CD4-positive, CD25-positive, alpha-beta regulatory T cell (primary cell): ENCODE results near the gene R3HCC1L. TPM values are rescaled to one million over a fixed set of nuclear protein-coding genes. Genes with fewer than 3 reads are reported as not detected.
"Not testable (repeated sequence)": the region's sequence is repeated elsewhere in the genome, so short reads cannot be mapped to it uniquely, and the experiment has no call there.

Experiments used
- ATAC-seq, 2 donors: fragments of 150-1000 bp; cut with Tn5 transposase; one replicate each; pipeline ENCODE4 v1.10.0; 2021; ENCODE audit warnings: low read depth in 2 of 2, moderate number of reproducible peaks in 2 of 2, moderate library complexity in 1 of 2
- DNase-seq, 3 donors: peaks; one replicate each; pipeline versions ENCODE4 v3.0.0 to v3.0.0-alpha.2; 2012 to 2022; ENCODE audit warnings: mixed read lengths in 1 of 3
- H3K27ac ChIP-seq: one replicate; pipeline ENCODE4 v1.7.0; 2013; ENCODE audit warnings: mild to moderate bottlenecking, low read length; ENCODE audit not compliant: insufficient read depth, poor library complexity, severe bottlenecking
- H3K27me3 ChIP-seq: one replicate; pipeline ENCODE4 v1.7.0; 2013; ENCODE audit warnings: low read length; ENCODE audit not compliant: control insufficient read depth, insufficient read depth
- H3K36me3 ChIP-seq: one replicate; pipeline ENCODE4 v1.7.0; 2013; ENCODE audit warnings: mild to moderate bottlenecking, low read length, moderate library complexity; ENCODE audit not compliant: control insufficient read depth, insufficient read depth
- H3K4me1 ChIP-seq: 2 replicates; pipeline ENCODE4 v1.7.0; 2013; ENCODE audit warnings: mild to moderate bottlenecking, low read length; ENCODE audit not compliant: insufficient read depth, control insufficient read depth, poor library complexity, severe bottlenecking
- H3K4me3 ChIP-seq: one replicate; pipeline ENCODE4 v1.7.0; 2013; ENCODE audit warnings: low read depth, mild to moderate bottlenecking, low read length, moderate library complexity
- H3K9me3 ChIP-seq, 2 experiments: 1 replicate in 1 of 2; 2 replicates in 1 of 2; pipeline ENCODE4 v1.7.0; 2013; ENCODE audit warnings: low read length in 2 of 2, mild to moderate bottlenecking in 1 of 2, moderate library complexity in 1 of 2; ENCODE audit not compliant: control insufficient read depth in 2 of 2
- H3K27ac Mint-ChIP-seq, 3 donors: one replicate each; pipeline ENCODE4 v1.8.0; 2020 to 2022; ENCODE audit warnings: mild to moderate bottlenecking in 3 of 3, mixed read lengths in 3 of 3, moderate library complexity in 2 of 3
- H3K27me3 Mint-ChIP-seq: one replicate; pipeline ENCODE4 v1.8.0; 2022; ENCODE audit warnings: mild to moderate bottlenecking, mixed read lengths
- H3K36me3 Mint-ChIP-seq: one replicate; pipeline ENCODE4 v1.8.0; 2020; ENCODE audit warnings: mixed read lengths
- H3K4me1 Mint-ChIP-seq, 4 donors: one replicate each; pipeline ENCODE4 v1.8.0; 2020 to 2022; ENCODE audit warnings: mixed read lengths in 4 of 4, mild to moderate bottlenecking in 1 of 4
- H3K4me3 Mint-ChIP-seq, 4 donors: one replicate each; pipeline ENCODE4 v1.8.0; 2020 to 2022; ENCODE audit warnings: mild to moderate bottlenecking in 4 of 4, mixed read lengths in 4 of 4, moderate library complexity in 3 of 4
- H3K9me3 Mint-ChIP-seq, 7 donors: one replicate each; pipeline ENCODE4 v1.8.0; 2020 to 2022; ENCODE audit warnings: mixed read lengths in 7 of 7, mild to moderate bottlenecking in 3 of 7, moderate library complexity in 2 of 7
- polyA plus RNA-seq, 4 donors: library from polyadenylated mRNA; unstranded; fragments of 300-500 nt; fragmentation: Illumina TruSeq; gene quantifications; one replicate each; pipeline ENCODE4 v1.2.3, GENCODE V29; 2021
- total RNA-seq: library from RNA; stranded (reverse); gene quantifications from one replicate; pipeline ENCODE4 v1.2.3, GENCODE V29; 2022

The R3HCC1L gene
- total and polyA plus RNA-seq, 5 donors from 2014 or later: 10.4 to 29.7 (median 13.3) TPM

GRCh38 chr10:98217801-98218200 is 83.3 kb downstream of the R3HCC1L start:
- Histone ChIP-seq H3K27ac (no peak overlapping the region), H3K36me3 (peaks cover 15% of the 10 kb centered on the region), H3K9me3 (peaks cover 8 to 13% of the 10 kb centered on the region in 2 experiments), H3K27me3 (no peaks in the 10 kb centered on the region), H3K4me1 (no peaks in the 10 kb centered on the region), H3K4me3 (no peak overlapping the region)
- H3K36me3 Mint-ChIP-seq: peaks cover 43% of the 10 kb centered on the region
- H3K27ac Mint-ChIP-seq: no peak overlapping the region
- no peak overlapping the region for H3K4me3 Mint-ChIP-seq
- no peaks in the 10 kb centered on the region for H3K27me3 Mint-ChIP-seq
- peaks cover 23 to 37% (median 31%) of the 10 kb centered on the region in 4 donors for H3K4me1 Mint-ChIP-seq
- H3K9me3 Mint-ChIP-seq: peaks cover 6 to 27% (median 10%) of the 10 kb centered on the region in 7 donors
- ATAC-seq (no peak), DNase-seq (no peak)

GRCh38 chr10:98223874-98224273 is 89.4 kb downstream of the R3HCC1L start:
- Mint-ChIP-seq H3K36me3 (peaks cover 40% of the 10 kb centered on the region), H3K27me3 (no peaks in the 10 kb centered on the region), H3K4me1 (peaks cover 11 to 23% (median 16%) of the 10 kb centered on the region in 4 donors), H3K9me3 (peaks cover 4 to 18% (median 9%) of the 10 kb centered on the region in 7 donors), H3K4me3 (peak overlapping the region in 1 of 4 donors; percentile 13), H3K27ac (no peak overlapping the region)
- Histone ChIP-seq H3K9me3 (peaks cover 8 to 12% of the 10 kb centered on the region in 2 experiments), H3K27ac (no peak overlapping the region), H3K4me1 (no peaks in the 10 kb centered on the region), H3K27me3 (no peaks in the 10 kb centered on the region), H3K36me3 (peaks cover 8% of the 10 kb centered on the region), H3K4me3 (no peak overlapping the region)
- DNase-seq: no peak
- ATAC-seq: no peak

DNA sequence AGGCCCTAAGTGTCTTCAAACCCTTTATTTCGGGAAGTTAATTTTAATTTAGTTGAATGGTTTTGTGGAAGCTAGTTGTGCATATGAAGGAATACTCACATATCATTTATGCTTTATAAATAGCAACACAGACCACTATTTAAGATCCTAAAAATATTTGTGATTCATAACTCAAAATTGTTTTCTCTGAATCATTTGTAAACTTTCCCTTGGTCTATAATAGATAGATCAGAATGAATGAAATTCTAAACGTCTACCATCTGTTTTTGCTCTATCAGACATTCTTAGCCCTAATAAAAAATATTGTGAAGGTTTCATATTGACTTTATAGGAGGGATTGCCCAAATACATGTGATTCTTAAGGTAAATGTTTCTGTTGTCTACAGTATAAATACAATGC is 90.1 kb downstream of the R3HCC1L start:
- Histone ChIP-seq H3K4me1 (no peaks in the 10 kb centered on the region), H3K27me3 (no peaks in the 10 kb centered on the region), H3K4me3 (no peak overlapping the region), H3K27ac (no peak overlapping the region), H3K9me3 (peaks cover 4 to 5% of the 10 kb centered on the region in 2 experiments), H3K36me3 (peaks cover 6% of the 10 kb centered on the region)
- Mint-ChIP-seq H3K9me3 (peaks cover under 1 to 12% (median 5%) of the 10 kb centered on the region in 7 donors), H3K27ac (no peak overlapping the region), H3K27me3 (no peaks in the 10 kb centered on the region), H3K4me1 (peaks cover 10 to 28% (median 18%) of the 10 kb centered on the region in 4 donors), H3K36me3 (peaks cover 38% of the 10 kb centered on the region), H3K4me3 (no peak overlapping the region)
- DNase-seq: no peak
- no peak for ATAC-seq

- Histone ChIP-seq H3K9me3 (peaks cover under 1 to 3% of the 10 kb centered on the region in 2 experiments), H3K4me1 (no peaks in the 10 kb centered on the region), H3K27me3 (no peaks in the 10 kb centered on the region), H3K27ac (no peak overlapping the region), H3K4me3 (no peak overlapping the region), H3K36me3 (peaks cover 3% of the 10 kb centered on the region)
- ATAC-seq (no peak), DNase-seq (no peak)
- Mint-ChIP-seq H3K27me3 (no peaks in the 10 kb centered on the region), H3K4me1 (peaks cover 10 to 30% (median 18%) of the 10 kb centered on the region in 4 donors), H3K9me3 (peaks cover 0 to 7% (median 3%) of the 10 kb centered on the region in 7 donors), H3K4me3 (no peak overlapping the region), H3K27ac (peak overlapping the region in 1 of 3 donors; percentile 17), H3K36me3 (peaks cover 33% of the 10 kb centered on the region)
Measured at GRCh38 chr10:98224996-98225395, 90.5 kb downstream of the R3HCC1L start.

DNA sequence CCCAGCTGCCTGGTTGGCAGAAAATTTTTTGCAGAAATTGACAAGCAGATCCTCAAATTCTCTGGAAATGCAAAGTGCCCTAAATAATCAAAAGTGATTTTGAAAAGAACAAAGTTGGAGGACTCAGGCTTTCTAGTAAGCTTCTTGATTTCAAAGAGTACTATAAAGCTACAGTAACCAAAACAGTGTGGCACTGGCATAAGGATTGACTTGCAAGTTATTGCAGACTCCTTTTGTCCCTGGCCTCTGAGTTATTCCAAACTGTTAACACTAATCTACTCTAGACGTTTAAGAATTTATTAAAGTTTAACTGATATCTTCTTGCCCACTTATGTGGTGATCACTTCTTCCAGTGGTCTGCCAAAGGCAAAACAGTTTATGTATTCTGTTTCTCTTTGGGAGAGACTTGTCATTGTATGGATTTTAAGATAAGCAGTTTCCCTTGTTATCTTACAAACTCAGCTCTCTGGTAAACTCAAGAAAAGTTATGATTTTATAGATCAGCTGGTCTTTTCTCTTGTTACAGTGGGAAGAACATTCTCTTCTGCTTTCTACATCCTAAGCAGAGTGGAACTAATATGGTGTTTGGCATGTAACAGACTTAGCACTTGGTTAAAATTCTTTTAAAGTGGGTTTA is 92.2 kb downstream of the R3HCC1L start:
- Mint-ChIP-seq H3K9me3 (peaks cover 0 to 6% (median 3%) of the 10 kb centered on the region in 7 donors), H3K4me1 (peaks cover 16 to 35% (median 25%) of the 10 kb centered on the region in 4 donors), H3K4me3 (no peak overlapping the region), H3K27ac (no peak overlapping the region), H3K27me3 (no peaks in the 10 kb centered on the region), H3K36me3 (peaks cover 38% of the 10 kb centered on the region)
- DNase-seq (no peak), ATAC-seq (no peak)
- peaks cover 9% of the 10 kb centered on the region for H3K36me3 ChIP-seq
- H3K4me3 ChIP-seq: no peak overlapping the region
- H3K27ac ChIP-seq: no peak overlapping the region
- no peaks in the 10 kb centered on the region for H3K4me1 ChIP-seq
- H3K27me3 ChIP-seq: no peaks in the 10 kb centered on the region
- peaks cover 0 to 3% of the 10 kb centered on the region in 2 experiments for H3K9me3 ChIP-seq

DNA sequence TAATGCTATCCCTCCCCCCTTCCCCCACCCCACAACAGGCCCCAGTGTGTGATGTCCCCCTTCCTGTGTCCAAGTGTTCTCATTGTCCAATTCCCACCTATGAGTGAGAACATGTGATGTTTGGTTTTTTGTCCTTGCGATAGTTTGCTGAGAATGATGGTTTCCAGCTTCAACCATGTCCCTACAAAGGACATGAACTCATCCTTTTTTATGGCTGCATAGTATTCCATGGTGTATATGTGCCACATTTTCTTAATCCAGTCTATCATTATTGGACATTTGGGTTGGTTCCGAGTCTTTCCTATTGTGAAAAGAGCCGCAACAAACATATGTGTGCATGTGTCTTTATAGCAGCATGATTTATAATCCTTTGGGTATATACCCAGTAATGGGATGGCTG is 93.3 kb downstream of the R3HCC1L start:
- H3K4me1 ChIP-seq, H3K9me3 ChIP-seq, H3K27ac ChIP-seq, H3K27me3 ChIP-seq, H3K4me3 Mint-ChIP-seq, DNase-seq, H3K27ac Mint-ChIP-seq, ATAC-seq, H3K9me3 Mint-ChIP-seq, H3K4me3 ChIP-seq, H3K27me3 Mint-ChIP-seq: not testable (repeated sequence)
- peaks cover 35% of the 10 kb centered on the region for H3K36me3 Mint-ChIP-seq
- peaks cover 22 to 29% (median 25%) of the 10 kb centered on the region in 4 donors for H3K4me1 Mint-ChIP-seq
- H3K36me3 ChIP-seq: peaks cover 16% of the 10 kb centered on the region

DNA sequence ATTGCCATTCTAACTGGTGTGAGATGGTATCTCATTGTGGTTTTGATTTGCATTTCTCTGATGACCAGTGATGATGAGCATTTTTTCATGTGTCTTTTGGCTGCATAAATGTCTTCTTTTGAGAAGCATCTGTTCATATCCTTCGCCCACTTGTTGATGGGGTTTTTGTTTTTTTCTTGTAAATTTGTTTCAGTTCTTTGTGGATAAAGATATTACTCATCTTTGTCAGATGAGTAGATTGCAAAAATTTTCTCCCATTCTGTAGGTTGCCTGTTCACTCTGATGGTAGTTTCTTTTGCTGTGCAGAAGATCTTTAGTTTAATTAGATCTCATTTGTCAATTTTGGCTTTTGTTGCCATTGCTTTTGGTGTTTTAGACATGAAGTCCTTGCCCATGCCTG is 93.8 kb downstream of the R3HCC1L start:
- not testable (repeated sequence) for H3K4me1 ChIP-seq, DNase-seq, H3K27ac ChIP-seq, H3K9me3 Mint-ChIP-seq, H3K4me3 ChIP-seq, H3K4me3 Mint-ChIP-seq, H3K27me3 Mint-ChIP-seq, H3K27me3 ChIP-seq, ATAC-seq, H3K27ac Mint-ChIP-seq, H3K9me3 ChIP-seq
- H3K36me3 Mint-ChIP-seq: peaks cover 38% of the 10 kb centered on the region
- H3K36me3 ChIP-seq: peaks cover 21% of the 10 kb centered on the region
- peaks cover 23 to 28% (median 25%) of the 10 kb centered on the region in 4 donors for H3K4me1 Mint-ChIP-seq

DNA sequence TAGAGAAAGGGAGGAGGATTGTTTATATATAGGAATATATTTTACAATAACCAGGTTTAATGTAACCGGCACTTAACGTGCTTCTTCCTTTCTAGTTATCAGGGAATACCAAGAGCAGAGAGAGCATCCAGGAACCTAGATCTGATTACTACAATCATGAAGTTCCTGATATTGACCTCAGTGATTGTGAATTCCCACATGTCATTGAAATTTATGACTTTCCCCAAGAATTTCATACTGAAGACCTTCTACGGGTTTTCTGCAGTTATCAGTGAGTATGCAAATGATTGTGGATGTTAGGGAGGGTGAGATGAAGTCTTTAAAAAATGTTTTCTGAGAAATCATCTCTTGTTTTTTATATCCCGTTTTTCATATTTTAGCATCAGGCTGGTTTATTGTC is 97.0 kb downstream of the R3HCC1L start:
- no peaks in the 10 kb centered on the region for H3K27me3 Mint-ChIP-seq
- DNase-seq (no peak), ATAC-seq (no peak)
- H3K36me3 Mint-ChIP-seq: peaks cover 41% of the 10 kb centered on the region
- Histone ChIP-seq H3K27me3 (no peaks in the 10 kb centered on the region), H3K27ac (no peak overlapping the region), H3K36me3 (peaks cover 48% of the 10 kb centered on the region), H3K9me3 (peaks cover 0 to 2% of the 10 kb centered on the region in 2 experiments), H3K4me3 (no peak overlapping the region), H3K4me1 (no peaks in the 10 kb centered on the region)
- peaks cover 14 to 23% (median 17%) of the 10 kb centered on the region in 4 donors for H3K4me1 Mint-ChIP-seq
- no peak overlapping the region for H3K27ac Mint-ChIP-seq
- H3K4me3 Mint-ChIP-seq: no peak overlapping the region
- peaks cover 0 to 6% (median 0%) of the 10 kb centered on the region in 7 donors for H3K9me3 Mint-ChIP-seq
